ENCODE results near the gene GAB2.

The GAB2 gene

DNA sequence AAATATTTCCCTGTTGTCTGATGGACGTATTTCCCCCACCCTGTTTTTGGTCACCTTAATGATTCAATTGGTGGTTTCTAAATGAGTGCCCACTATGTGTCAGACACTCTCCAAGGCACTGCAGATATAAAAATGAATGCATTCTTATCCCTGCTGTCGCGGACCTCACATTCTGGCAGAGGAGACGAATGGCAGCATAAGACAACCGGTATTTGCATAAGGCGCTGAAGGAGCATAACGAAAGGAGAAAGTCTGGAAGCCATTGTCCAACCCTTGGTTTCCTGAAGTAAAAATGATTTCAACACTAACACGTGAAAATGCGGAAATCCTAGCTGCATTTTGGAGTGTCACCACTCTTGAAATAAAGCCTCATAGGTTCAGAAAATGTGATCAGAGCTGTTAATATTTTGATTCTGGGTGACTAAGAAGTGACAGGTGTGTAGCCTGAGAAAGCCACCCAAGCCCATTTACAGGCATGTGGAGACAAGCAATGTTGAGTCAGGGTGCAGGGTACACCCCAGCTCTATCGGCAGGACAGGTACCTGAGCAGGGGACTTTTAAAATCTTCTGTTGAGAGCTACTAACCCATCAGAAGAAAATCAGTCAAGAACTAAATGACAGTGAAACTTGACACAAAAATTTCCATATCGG, 10.1 kb upstream of the GAB2 start:
- DNase-seq = no peak

DNA sequence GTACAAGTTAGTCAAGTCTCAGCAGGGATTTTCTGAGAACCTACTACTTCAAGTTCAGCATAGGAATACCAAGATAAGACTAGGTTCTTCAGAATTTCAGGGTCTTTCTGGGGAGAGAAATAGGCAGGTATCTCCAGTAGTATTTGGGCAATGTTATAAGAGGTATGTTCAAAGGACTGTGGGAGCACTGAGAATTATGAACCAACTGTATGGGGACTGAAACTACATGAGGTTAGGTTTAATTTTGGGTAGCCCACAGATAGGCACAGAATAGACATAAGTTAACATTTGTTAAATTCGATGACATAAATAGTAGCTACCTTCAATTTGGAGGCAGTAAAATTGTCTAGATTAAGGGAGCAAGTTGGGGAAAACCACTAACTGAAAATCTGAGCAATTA, 9.2 kb upstream of the GAB2 start:
- DNase-seq = no peak

DNA sequence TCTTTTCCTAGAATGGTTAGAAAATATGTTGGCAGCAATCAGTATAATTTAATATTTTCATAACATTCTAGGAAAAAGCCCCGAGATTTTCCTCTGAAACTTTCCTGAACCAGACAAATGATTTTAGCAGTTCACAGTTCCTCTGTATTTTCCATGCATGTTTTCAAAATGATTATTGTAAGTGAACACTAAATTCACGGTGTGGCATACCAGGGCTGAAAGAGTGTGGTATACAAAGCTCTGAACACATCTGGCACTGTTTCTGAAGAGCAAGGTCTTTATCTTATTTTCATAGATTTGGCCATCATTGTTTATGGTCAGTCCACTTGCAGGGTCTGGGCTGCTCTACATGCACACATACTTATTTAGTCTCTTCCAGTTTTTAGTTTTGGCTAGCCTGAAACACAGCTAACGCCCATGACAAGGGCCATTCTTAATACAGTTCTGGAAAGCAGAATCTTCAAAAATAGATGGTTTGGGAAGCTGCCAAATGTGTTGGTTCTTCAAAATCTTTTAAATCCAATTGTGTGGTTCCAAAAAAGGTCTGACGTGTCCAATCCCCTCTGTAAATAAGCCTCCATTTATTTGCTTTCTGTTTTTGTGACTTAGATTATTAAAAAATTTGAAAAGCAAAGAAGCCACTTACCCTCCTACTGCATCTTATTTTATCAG, 7.9 kb upstream of the GAB2 start:
- no peak for DNase-seq

GRCh38 chr11:78424334-78425270, 7.0 kb upstream of the GAB2 start:
- DNase-seq = no peak

- DNase-seq = no peak
Measured at GRCh38 chr11:78423241-78423640, 5.6 kb upstream of the GAB2 start.

DNA sequence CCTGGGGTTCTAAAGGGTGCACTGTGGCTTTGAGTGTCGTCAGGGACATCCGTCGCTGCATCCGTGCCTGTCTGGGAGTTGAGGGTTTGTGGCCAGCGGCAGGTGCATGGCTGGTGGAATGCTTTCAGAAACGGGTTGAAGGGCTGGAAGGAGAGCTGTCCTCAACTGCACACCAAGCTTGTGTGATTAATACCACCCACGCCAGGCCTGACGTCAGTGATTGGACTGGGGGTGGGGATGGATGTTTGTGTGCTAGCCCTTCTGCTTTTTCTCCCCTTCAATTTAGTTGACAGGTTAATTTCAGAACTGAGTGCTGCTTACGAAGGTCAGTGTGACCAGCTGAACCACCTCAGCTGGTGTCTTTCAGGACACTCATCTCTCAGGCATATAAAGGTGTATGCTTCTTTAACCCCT, 3.2 kb upstream of the GAB2 start:
- no peak for DNase-seq

DNA sequence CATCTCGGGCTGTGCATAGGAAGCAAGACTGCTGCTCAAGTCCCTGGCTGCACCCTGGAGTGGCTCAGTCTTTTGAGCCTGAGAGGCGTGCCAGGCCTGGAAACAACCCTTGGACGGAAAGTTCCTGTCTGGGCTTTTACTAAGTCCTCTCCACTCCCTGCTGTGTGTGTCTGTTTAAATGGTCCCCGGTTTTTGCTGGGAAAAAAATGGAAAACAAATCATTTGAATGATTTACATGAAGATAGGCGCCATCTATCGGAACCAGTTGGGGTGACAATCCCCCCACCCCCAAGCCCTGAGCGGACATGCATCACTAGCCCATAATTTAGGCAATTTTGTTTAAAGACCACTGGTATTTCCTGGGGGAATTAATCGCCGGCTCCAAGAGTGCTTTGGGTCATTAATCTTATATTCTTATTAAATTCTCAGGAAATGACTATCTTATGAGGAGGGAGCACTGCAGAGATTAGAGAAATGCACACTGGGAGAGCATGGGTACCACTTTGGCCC, 2.7 kb upstream of the GAB2 start:
- peak; percentile 27 for DNase-seq

DNA sequence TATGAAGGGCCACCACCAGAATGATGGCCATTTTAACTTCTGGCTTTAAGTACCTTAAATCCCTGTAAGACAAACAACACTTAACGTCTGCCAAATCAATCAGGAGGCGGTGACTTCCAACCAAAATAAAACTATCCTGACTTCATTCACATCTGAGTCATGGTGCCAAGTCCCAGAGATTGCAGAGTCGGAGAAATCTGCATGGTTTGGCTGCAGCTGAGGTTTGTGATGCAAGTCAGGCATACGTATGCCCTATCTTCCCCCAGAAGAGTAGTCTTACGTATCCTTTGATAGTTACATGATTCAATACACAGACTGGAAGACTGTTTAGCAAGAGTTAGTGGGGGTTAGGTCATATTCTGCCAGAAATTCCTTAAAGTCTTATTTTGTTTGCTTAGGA, 1.7 kb upstream of the GAB2 start:
- DNase-seq = no peak

GRCh38 chr11:78418584-78419211, 1.1 kb upstream of the GAB2 start:
- no peak for DNase-seq

DNA sequence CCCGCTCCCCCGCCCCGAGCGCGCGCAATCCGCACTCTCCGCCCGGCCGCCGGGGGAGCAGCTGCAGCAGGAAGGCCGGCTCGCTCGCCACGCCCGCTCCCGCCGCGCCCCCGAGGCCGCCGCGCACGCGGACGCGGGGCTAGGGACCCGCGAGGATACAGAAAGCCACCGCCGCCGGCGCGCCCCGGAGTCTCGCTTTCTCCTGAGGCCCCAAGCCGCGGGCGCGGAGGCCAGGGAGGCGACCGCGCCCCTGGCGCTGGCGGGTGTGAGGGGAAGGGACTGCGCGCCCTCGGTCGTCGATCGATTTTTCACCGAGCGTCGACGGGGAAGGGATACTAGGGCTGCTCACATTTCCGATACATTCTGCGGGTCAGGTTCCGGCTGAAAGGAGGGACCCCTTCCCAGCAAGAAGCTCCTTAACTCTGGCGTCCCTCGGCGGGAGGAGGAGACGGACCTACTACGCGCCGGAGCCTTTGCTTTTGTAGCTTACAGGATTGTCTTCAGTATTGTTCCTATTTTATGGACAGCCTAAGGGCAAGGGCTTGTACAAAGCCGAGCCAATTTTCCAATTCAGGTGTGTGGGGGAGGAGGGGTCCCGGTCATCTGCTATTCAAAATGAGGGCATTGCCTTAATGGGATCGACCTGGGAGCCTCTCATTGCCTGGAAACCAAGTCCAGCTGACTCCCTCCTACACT, 416 bp upstream of the GAB2 start:
- DNase-seq = peak; percentile 71

- peak; percentile 70 for DNase-seq
Measured at GRCh38 chr11:78416285-78417174, 1.1 kb downstream of the GAB2 start.

GRCh38 chr11:78415338-78415737, 2.3 kb downstream of the GAB2 start:
- no peak for DNase-seq

DNA sequence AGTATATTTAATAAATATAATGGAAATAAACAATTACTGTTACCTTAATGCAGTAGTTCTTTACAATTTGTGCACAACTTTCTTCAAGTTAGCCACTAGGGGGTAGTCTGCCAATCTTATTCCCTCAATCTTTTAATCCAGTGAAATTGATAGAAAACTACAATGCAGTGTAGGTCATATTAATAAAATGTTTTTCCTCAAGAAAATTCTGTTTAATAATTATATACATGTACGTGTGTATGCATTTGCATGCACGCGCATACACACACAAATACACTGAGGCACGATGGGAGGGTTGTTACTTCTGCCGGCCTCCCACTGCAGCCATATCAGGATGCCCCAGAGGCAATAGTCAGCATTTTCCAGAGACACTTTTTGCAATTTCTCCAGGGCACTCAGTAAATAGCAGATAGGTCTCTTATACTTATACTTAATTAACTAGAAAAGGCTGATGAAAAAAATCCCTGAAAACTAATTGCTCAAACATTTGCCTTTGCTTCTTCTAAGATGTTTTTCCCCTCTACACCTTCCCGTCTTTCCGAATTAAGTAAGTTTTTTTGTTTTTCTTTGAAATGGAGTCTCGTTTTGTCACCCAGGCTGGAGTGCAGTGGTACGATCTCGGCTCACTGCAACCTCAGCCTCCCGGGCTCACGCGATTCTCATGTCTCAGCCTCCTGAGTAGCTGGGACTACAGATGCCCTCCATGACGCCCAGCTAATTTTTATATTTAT, 3.1 kb downstream of the GAB2 start:
- DNase-seq = no peak

DNA sequence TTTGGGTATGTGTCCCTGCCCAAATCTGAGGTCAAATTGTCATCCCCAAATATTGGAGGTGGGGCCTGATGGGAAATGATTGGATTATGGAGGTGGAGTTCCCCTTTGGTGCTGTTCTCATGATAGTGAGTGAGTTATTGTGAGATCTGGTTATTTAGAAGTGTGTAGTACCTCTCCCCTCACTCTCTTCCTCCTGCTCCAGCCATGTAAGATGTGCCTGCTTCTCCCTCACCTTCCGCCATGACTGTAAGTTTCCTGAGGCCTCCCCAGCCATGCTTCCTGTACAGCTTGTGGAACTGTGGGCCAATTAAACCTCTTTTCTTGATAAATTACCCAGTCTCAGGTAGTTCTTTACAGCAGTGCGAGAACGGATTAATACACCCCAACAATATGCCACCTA, 9.0 kb downstream of the GAB2 start:
- DNase-seq = no peak

- no peak for DNase-seq
Measured at GRCh38 chr11:78406568-78407196, 10.9 kb downstream of the GAB2 start.

GRCh38 chr11:78405805-78406204, 11.8 kb downstream of the GAB2 start:
- no peak for DNase-seq

DNA sequence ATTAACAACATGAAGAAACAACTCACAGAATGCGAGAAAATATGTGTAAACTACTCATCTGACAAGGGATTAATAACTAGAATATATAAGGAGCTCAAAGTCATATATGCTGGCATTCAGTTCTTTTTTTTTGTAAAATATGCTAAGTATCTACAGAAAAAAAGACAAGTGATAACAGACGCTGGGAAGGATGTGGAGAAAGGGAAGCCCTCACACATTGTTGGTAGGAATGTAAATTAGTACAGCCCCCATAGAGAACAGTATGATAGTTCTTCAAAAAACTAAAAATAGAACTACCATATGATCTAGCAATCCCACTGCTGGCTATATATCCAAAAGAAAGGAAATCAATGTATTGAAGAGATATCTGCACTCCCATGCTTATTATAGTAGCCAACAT, 13.8 kb downstream of the GAB2 start:
- DNase-seq = no peak

GRCh38 chr11:78402847-78403246, 14.8 kb downstream of the GAB2 start:
- no peak for DNase-seq

DNA sequence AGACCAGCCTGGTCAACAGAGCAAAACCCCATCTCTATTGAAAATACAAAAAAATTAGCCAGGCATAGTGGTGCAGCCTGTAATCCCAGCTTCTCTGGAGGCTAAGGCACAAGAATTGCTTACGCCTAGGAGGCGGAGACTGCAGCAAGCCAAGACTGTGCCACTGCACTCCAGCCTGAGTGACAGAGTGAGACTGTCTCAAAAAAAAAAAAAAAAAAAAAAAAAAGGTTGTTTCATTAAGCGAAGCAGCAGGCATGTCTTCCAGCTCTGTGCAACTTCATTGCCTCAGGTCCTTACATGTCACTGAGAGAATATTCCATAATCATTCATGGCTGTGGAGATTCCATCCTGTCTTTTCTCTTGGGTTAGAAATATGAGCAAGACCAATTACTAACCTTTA, 16.9 kb downstream of the GAB2 start:
- no peak for DNase-seq

DNA sequence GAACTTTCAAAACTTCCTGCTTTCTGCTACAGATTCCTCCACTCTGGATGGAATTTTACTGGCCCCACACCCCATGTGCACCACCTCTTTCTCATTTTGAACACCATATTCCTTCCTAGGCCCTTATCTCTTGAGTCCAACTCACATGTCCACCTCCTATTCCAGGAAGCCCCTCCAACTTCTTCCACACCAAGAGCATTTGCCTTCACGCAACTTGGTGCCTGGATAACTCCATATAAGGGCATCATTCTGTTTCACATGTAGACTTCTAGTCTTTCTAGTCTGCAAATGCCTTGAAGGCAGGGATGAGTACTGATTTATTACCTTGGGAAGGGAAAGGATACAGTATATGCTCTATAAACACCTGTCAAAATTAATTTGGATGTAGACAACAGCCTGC, 17.5 kb downstream of the GAB2 start:
- no peak for DNase-seq
